ENCODE measurements around the gene EXOC6B.

DNA sequence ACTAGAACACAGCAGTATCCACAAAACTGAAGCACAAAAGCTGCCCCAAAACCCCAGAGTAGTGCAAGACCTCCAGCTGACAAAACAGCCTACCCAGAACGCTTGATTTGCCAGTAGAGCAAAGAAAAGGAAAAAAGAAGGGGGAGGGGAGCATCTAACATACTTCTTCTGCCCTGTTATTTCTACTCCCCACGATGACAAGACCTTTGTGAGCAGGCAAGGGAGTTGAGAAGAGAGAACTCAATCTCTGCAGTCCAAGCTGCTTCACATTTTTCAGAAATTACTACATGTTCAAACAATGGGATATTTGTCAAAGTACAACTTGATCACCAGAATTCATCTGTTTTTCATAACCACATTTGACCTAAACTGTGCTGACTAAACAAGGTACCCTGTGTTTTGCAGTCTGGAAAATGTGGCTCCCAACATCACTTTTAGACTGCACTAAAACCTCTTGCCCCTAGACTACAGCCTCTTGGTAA lies 286.7 kb downstream of the EXOC6B start:
- no peak for TF ChIP-seq POLR2A (IDR thresholded peaks at IDR 0.05)
- TF ChIP-seq, protein P1, sequence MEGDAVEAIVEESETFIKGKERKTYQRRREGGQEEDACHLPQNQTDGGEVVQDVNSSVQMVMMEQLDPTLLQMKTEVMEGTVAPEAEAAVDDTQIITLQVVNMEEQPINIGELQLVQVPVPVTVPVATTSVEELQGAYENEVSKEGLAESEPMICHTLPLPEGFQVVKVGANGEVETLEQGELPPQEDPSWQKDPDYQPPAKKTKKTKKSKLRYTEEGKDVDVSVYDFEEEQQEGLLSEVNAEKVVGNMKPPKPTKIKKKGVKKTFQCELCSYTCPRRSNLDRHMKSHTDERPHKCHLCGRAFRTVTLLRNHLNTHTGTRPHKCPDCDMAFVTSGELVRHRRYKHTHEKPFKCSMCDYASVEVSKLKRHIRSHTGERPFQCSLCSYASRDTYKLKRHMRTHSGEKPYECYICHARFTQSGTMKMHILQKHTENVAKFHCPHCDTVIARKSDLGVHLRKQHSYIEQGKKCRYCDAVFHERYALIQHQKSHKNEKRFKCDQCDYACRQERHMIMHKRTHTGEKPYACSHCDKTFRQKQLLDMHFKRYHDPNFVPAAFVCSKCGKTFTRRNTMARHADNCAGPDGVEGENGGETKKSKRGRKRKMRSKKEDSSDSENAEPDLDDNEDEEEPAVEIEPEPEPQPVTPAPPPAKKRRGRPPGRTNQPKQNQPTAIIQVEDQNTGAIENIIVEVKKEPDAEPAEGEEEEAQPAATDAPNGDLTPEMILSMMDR (IDR thresholded peaks at IDR 0.05), result no peak
